ENCODE measurements around the gene ABHD12.

DNA sequence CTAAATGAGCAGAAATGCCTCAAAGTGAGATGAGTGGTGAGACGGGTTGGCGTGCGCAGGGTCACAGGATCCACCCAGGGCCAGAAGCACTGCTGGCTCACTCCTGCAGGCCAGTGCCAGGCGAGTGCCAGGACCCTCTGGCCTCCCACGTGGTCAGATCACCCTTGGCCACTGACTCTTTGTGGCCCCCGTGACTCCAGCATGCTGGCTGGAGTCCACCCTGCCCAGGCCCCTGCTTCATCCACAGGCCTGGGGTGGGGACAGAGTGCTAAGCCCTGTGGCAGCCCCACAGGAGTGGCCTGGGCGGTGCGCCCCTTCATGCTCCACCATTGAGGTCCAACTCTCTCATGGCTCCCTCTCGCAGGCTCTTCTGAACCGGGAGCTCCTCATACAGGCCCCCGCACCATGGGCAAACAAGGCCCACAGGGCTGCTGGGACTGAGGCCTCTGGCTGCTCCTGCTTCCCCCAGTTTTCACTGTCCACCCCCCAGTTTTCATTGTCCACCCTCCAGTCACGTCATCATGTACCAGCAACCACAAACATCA lies 61.6 kb downstream of the ABHD12 start:
- TF ChIP-seq, protein P1, sequence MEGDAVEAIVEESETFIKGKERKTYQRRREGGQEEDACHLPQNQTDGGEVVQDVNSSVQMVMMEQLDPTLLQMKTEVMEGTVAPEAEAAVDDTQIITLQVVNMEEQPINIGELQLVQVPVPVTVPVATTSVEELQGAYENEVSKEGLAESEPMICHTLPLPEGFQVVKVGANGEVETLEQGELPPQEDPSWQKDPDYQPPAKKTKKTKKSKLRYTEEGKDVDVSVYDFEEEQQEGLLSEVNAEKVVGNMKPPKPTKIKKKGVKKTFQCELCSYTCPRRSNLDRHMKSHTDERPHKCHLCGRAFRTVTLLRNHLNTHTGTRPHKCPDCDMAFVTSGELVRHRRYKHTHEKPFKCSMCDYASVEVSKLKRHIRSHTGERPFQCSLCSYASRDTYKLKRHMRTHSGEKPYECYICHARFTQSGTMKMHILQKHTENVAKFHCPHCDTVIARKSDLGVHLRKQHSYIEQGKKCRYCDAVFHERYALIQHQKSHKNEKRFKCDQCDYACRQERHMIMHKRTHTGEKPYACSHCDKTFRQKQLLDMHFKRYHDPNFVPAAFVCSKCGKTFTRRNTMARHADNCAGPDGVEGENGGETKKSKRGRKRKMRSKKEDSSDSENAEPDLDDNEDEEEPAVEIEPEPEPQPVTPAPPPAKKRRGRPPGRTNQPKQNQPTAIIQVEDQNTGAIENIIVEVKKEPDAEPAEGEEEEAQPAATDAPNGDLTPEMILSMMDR (IDR thresholded peaks at IDR 0.05; ENCODE audit: extremely low read depth in 1 of 2, insufficient read depth in 1 of 2, low read depth in 1 of 2, low read length in 2 of 2), result no peak
- TF ChIP-seq POLR2AphosphoS5 (IDR thresholded peaks at IDR 0.05; ENCODE audit: insufficient read depth, low read depth, low read length) (no peak), POLR2A (IDR thresholded peaks at IDR 0.05; ENCODE audit: low read depth, low read length) (no peak), MYC (IDR thresholded peaks at IDR 0.05; ENCODE audit: low read depth, low read length) (no peak), GATA2 (IDR thresholded peaks at IDR 0.05; ENCODE audit: insufficient read depth, insufficient read length, low read depth, low read length) (no peak), JUN (IDR thresholded peaks at IDR 0.05; ENCODE audit: borderline replicate concordance, insufficient read depth, insufficient read length, low read depth) (no peak)
- TF ChIP-seq, protein P2, sequence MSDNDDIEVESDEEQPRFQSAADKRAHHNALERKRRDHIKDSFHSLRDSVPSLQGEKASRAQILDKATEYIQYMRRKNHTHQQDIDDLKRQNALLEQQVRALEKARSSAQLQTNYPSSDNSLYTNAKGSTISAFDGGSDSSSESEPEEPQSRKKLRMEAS (IDR thresholded peaks at IDR 0.05; ENCODE audit: insufficient read depth, insufficient read length), result no peak
